K562 (cell line): ENCODE results near the gene BAMBI. TPM values are rescaled to one million over a fixed set of nuclear protein-coding genes. Genes with fewer than 3 reads are reported as not detected.

Experiments used
- CXXC5 ChIP-seq: fragments of 250-450 bp; sonication (Bioruptor Pico); IDR thresholded peaks from 2 replicates; pipeline ENCODE4 v1.8.0; 2022; ENCODE audit warnings: inconsistent platforms, mild to moderate bottlenecking, moderate library complexity
- HDAC1 ChIP-seq, 2 experiments: fragments of 450-650 bp; IDR thresholded peaks; 2 replicates each; pipeline ENCODE4 v1.6.1; 2016 to 2017; ENCODE audit warnings: inconsistent platforms in 1 of 2, mild to moderate bottlenecking in 1 of 2, moderate library complexity in 1 of 2
- KAT2B ChIP-seq: IDR thresholded peaks from one replicate; pipeline ENCODE4 v1.6.1; 2012; ENCODE audit warnings: low read depth, mild to moderate bottlenecking, control low read depth, inconsistent platforms, low read length, moderate library complexity
- MEF2A ChIP-seq: IDR thresholded peaks from 2 replicates; pipeline ENCODE4 v1.6.1; 2011; ENCODE audit warnings: low read depth, mild to moderate bottlenecking, low read length, moderate library complexity; ENCODE audit not compliant: control insufficient read depth
- MTA1 ChIP-seq: fragments of 450-650 bp; IDR thresholded peaks from 2 replicates; pipeline ENCODE4 v1.6.1; 2017; ENCODE audit warnings: borderline replicate concordance
- MXI1 ChIP-seq: IDR thresholded peaks from 2 replicates; pipeline ENCODE4 v1.6.1; 2011; ENCODE audit warnings: low read depth, mild to moderate bottlenecking, improper control_type of control experiment, low read length
- NFE2 ChIP-seq: IDR thresholded peaks from 2 replicates; pipeline ENCODE4 v1.6.1; 2014; ENCODE audit warnings: antibody characterized with exemption, low read depth
- NFE2L1 ChIP-seq: fragments of 450-650 bp; IDR thresholded peaks from 2 replicates; pipeline ENCODE4 v1.6.1; 2016; ENCODE audit warnings: missing genetic modification characterization, low read depth, mild to moderate bottlenecking, missing compliant biosample characterization, moderate library complexity, borderline replicate concordance
- PHB ChIP-seq: fragments of 250-450 bp; sonication (Bioruptor Pico); IDR thresholded peaks from 2 replicates; pipeline ENCODE4 v1.5.0; 2021
- PHB2 ChIP-seq: fragments of 450-650 bp; IDR thresholded peaks from 2 replicates; pipeline ENCODE4 v1.6.1; 2017; ENCODE audit warnings: low read depth
- PTTG1 ChIP-seq: fragments of 450-650 bp; IDR thresholded peaks from 2 replicates; pipeline ENCODE4 v1.6.1; 2016; ENCODE audit warnings: low read depth, mild to moderate bottlenecking, missing genetic modification characterization, missing compliant biosample characterization
- SOX6 ChIP-seq: fragments of 450-650 bp; IDR thresholded peaks from 2 replicates; pipeline ENCODE4 v1.6.1; 2014; ENCODE audit warnings: mild to moderate bottlenecking
- SP2 ChIP-seq: IDR thresholded peaks from 2 replicates; pipeline ENCODE4 v1.6.1; 2011; ENCODE audit warnings: mild to moderate bottlenecking, low read depth, low read length, moderate library complexity; ENCODE audit not compliant: poor library complexity, severe bottlenecking; ENCODE audit errors: extremely low read depth
- TCF3 ChIP-seq: sonication (generic); formaldehyde crosslinking; IDR thresholded peaks from 2 replicates; pipeline ENCODE4 v1.4.0; 2020; ENCODE audit warnings: mild to moderate bottlenecking, missing genetic modification reagents
- TEAD1 ChIP-seq, 2 experiments: fragments of 450-650 bp in 1 of 2; sonication (generic) in 1 of 2; formaldehyde crosslinking; IDR thresholded peaks; 2 replicates each; pipeline versions ENCODE4 v1.4.0 to v1.8.0; 2020 to 2022; ENCODE audit warnings: mild to moderate bottlenecking in 2 of 2, missing genetic modification reagents in 1 of 2
- ZNF41 ChIP-seq: fragments of 250-450 bp; sonication (Bioruptor Pico); conservative IDR thresholded peaks from 2 replicates; pipeline ENCODE4 v1.4.0; 2020; ENCODE audit warnings: mild to moderate bottlenecking
- ZNF436 ChIP-seq: fragments of 250-450, 450-650 bp; sonication (Bioruptor Pico); formaldehyde crosslinking; IDR thresholded peaks from 2 replicates; pipeline ENCODE4 v1.7.0; 2020; ENCODE audit warnings: mild to moderate bottlenecking
- ZNF444 ChIP-seq: fragments of 250-450 bp; sonication (Bioruptor Pico); IDR thresholded peaks from 2 replicates; pipeline ENCODE4 v1.4.0; 2020; ENCODE audit warnings: mild to moderate bottlenecking, moderate library complexity
- ZNF764 ChIP-seq: fragments of 250-450 bp; sonication (Bioruptor Pico); IDR thresholded peaks from 2 replicates; pipeline ENCODE4 v1.4.0; 2020; ENCODE audit warnings: low read depth, mild to moderate bottlenecking, moderate library complexity
- polyA plus RNA-seq, 8 experiments: library from polyadenylated mRNA; depleted of rRNA in 4 of 8; stranded (reverse) in 5 of 8; unstranded in 3 of 8; fragments of >200 nt; fragmentation: Nextera tagmentation in 2 of 8; fragmentation: Illumina TruSeq in 1 of 8; extraction: Ambion mirVana in 2 of 8; extraction: Trizol in 1 of 8; gene quantifications; 2 replicates each; pipeline versions ENCODE4 v1.2.1 to v1.2.3, GENCODE V29; 2011 to 2014; ENCODE audit warnings: inconsistent platforms in 1 of 8, missing spikeins in 1 of 8
- total RNA-seq, 7 experiments: library from RNA; depleted of rRNA in 6 of 7; stranded (reverse); fragments of >200 nt in 6 of 7; fragmentation: Illumina TruSeq in 2 of 7; extraction: Trizol in 2 of 7; gene quantifications; 2 replicates each; pipeline versions ENCODE4 v1.2.1 to v1.2.3, GENCODE V29; 2011 to 2021; ENCODE audit warnings: low replicate concordance in 1 of 7
- TF ChIP-seq, protein P1 (sequence below): fragments of 150-350 bp; IDR thresholded peaks from 2 replicates; pipeline ENCODE4 v1.6.1; 2014; ENCODE audit warnings: low read depth, mild to moderate bottlenecking, low read length, borderline replicate concordance
- TF ChIP-seq, protein P2 (sequence below): fragments of 450-650 bp; formaldehyde crosslinking; IDR thresholded peaks from 2 replicates; pipeline ENCODE4 v1.4.0; 2022; ENCODE audit warnings: missing genetic modification characterization
- TF ChIP-seq, protein P3 (sequence below): fragments of 450-650 bp; formaldehyde crosslinking; IDR thresholded peaks from 2 replicates; pipeline ENCODE4 v1.4.0; 2020; ENCODE audit warnings: mild to moderate bottlenecking
- TF ChIP-seq, protein P4 (sequence below): fragments of 250-450 bp; sonication (Bioruptor Pico); IDR thresholded peaks from 2 replicates; pipeline ENCODE4 v1.8.0; 2021; ENCODE audit warnings: moderate library complexity, mild to moderate bottlenecking, inconsistent platforms

BAMBI gene
- total and polyA plus RNA-seq, 9 of the 15 experiments (the other 6 are each of a cell fraction or from before 2014, with no cell fraction given): 2.0 to 21.8 (median 13.5) TPM

DNA sequence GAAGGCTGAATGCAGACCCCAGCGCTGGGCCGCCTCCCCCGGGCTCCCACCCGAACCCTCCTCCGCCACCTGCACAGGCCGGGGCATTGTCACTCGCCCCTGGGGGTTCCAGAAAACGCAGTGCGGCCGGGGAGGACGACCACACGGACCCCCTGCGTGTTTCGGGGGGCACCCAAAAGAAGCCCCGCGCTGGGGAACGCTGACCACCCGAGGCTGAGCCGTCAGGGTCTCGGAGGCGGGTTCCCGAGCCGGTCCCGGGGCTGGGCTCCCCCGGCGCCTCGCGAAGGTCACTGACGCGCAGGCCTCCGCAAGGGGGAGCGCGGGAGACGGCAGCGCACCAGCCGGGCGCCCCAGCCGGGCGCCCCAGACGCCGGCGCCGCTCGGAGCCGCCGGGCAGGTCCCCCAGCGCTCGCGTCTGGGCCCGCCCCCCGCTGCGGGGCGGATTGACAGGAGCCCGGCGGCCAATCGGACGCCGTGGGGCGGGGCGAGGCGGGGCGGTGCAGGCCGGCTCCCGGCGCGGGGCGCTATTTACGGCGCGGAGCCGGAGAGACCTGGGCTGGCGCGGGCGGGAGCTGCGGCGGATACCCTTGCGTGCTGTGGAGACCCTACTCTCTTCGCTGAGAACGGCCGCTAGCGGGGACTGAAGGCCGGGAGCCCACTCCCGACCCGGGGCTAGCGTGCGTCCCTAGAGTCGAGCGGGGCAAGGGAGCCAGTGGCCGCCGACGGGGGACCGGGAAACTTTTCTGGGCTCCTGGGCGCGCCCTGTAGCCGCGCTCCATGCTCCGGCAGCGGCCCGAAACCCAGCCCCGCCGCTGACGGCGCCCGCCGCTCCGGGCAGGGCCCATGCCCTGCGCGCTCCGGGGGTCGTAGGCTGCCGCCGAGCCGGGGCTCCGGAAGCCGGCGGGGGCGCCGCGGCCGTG lies at the start of gene BAMBI (continued):
- TF ChIP-seq, protein P1, sequence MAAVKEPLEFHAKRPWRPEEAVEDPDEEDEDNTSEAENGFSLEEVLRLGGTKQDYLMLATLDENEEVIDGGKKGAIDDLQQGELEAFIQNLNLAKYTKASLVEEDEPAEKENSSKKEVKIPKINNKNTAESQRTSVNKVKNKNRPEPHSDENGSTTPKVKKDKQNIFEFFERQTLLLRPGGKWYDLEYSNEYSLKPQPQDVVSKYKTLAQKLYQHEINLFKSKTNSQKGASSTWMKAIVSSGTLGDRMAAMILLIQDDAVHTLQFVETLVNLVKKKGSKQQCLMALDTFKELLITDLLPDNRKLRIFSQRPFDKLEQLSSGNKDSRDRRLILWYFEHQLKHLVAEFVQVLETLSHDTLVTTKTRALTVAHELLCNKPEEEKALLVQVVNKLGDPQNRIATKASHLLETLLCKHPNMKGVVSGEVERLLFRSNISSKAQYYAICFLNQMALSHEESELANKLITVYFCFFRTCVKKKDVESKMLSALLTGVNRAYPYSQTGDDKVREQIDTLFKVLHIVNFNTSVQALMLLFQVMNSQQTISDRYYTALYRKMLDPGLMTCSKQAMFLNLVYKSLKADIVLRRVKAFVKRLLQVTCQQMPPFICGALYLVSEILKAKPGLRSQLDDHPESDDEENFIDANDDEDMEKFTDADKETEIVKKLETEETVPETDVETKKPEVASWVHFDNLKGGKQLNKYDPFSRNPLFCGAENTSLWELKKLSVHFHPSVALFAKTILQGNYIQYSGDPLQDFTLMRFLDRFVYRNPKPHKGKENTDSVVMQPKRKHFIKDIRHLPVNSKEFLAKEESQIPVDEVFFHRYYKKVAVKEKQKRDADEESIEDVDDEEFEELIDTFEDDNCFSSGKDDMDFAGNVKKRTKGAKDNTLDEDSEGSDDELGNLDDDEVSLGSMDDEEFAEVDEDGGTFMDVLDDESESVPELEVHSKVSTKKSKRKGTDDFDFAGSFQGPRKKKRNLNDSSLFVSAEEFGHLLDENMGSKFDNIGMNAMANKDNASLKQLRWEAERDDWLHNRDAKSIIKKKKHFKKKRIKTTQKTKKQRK: no peak
- TF ChIP-seq SOX6 (no peak), ZNF444 (CRISPR knock-in tag) (no peak), MEF2A (peak; percentile 22; the same call in 1 of the 2 replicates), TCF3 (CRISPR knock-in tag) (0 out of 2 replicates have a peak, but pooled peaks have one; percentile 17), NFE2 (no peak), SP2 (peak; percentile 35), PHB2 (no peak), ZNF764 (CRISPR knock-in tag) (no peak), KAT2B (no peak), ZNF41 (no peak), NFE2L1 (tag) (no peak), PHB (CRISPR knock-in tag) (0 out of 2 replicates have a peak, but pooled peaks have one; percentile 45), HDAC1 (IDR thresholded peaks at IDR 0.05) (no peak), PTTG1 (tag) (no peak), TEAD1 (CRISPR knock-in tag; IDR thresholded peaks at IDR 0.05) (no peak), CXXC5 (CRISPR knock-in tag) (peak; percentile 97), MXI1 (no peak), MTA1 (no peak), ZNF436 (CRISPR knock-in tag) (no peak)
- TF ChIP-seq, protein P2, sequence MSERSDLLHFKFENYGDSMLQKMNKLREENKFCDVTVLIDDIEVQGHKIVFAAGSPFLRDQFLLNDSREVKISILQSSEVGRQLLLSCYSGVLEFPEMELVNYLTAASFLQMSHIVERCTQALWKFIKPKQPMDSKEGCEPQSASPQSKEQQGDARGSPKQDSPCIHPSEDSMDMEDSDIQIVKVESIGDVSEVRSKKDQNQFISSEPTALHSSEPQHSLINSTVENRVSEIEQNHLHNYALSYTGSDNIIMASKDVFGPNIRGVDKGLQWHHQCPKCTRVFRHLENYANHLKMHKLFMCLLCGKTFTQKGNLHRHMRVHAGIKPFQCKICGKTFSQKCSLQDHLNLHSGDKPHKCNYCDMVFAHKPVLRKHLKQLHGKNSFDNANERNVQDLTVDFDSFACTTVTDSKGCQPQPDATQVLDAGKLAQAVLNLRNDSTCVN (CRISPR knock-in tag): no peak
- TF ChIP-seq, protein P3, sequence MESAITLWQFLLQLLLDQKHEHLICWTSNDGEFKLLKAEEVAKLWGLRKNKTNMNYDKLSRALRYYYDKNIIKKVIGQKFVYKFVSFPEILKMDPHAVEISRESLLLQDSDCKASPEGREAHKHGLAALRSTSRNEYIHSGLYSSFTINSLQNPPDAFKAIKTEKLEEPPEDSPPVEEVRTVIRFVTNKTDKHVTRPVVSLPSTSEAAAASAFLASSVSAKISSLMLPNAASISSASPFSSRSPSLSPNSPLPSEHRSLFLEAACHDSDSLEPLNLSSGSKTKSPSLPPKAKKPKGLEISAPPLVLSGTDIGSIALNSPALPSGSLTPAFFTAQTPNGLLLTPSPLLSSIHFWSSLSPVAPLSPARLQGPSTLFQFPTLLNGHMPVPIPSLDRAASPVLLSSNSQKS (CRISPR knock-in tag): no peak
- TF ChIP-seq, protein P4, sequence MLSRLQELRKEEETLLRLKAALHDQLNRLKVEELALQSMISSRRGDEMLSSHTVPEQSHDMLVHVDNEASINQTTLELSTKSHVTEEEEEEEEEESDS (CRISPR knock-in tag): no peak
